ENCODE measurements around the gene TARS3.

The TARS3 gene

DNA sequence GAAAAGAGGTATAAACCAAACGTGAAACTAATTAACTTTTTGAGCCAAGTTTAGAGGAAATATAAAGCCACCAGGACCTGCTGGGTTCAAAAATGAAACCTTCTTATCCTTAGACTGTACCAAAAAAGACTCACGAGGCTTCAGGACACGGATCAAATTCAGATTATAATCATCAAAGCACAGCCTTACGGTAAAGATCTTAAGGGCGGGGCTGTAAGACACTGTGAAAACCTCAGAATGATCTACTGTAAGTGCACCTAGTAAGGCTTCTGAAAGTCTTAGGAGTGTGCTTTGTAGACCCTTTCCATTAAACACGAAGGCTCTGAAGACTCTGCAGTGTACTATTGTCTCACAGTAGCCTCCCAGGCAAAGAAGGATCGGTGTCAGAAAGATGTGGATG lies 26.8 kb downstream of the TARS3 start:
- peaks cover 12% of the 10 kb centered on the region for H3K36me3 ChIP-seq (ENCODE audit: control insufficient read depth, low read depth, low read length)
- H3K4me3 ChIP-seq (ENCODE audit: low read length), result no peak overlapping the region
- no peaks in the 10 kb centered on the region for H3K9me3 ChIP-seq (ENCODE audit: control insufficient read depth, low read depth, low read length)
- no peaks in the 10 kb centered on the region for H3K27me3 ChIP-seq (ENCODE audit: control insufficient read depth, insufficient read depth, low read length)
- no peak overlapping the region for H3K9ac ChIP-seq (ENCODE audit: low read length)
- H3K4me1 ChIP-seq (ENCODE audit: control insufficient read depth, low read depth, low read length), result no peaks in the 10 kb centered on the region
- H3K27ac ChIP-seq (ENCODE audit: low read length), result no peak overlapping the region

DNA sequence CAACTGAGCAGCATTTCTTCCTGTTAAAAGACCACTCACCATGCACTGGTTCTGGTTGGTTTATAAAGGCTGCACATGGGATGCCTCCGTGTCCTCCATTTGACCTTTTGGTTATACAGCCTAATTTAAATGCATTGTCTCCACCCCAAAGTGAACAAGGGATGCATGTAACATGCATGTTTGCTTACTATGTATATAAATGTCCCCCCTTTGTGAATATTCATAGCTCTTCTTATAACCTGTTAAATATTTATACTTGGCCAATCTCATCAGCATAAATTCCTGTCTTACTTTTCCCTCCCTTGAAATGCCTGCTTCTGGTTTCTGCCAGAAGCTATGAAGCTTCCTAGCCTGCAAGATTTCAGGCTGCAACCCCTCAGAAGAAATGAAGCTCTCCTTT lies 27.4 kb downstream of the TARS3 start:
- H3K27ac ChIP-seq (ENCODE audit: low read length), result no peak overlapping the region
- H3K27me3 ChIP-seq (ENCODE audit: control insufficient read depth, insufficient read depth, low read length), result no peaks in the 10 kb centered on the region
- peaks cover 9% of the 10 kb centered on the region for H3K36me3 ChIP-seq (ENCODE audit: control insufficient read depth, low read depth, low read length)
- H3K4me1 ChIP-seq (ENCODE audit: control insufficient read depth, low read depth, low read length), result no peaks in the 10 kb centered on the region
- H3K4me3 ChIP-seq (ENCODE audit: low read length), result no peak overlapping the region
- no peaks in the 10 kb centered on the region for H3K9me3 ChIP-seq (ENCODE audit: control insufficient read depth, low read depth, low read length)
- no peak overlapping the region for H3K9ac ChIP-seq (ENCODE audit: low read length)

- Histone ChIP-seq H3K9me3 (ENCODE audit: control insufficient read depth, low read depth, low read length) (no peaks in the 10 kb centered on the region), H3K27me3 (ENCODE audit: control insufficient read depth, insufficient read depth, low read length) (no peaks in the 10 kb centered on the region), H3K36me3 (ENCODE audit: control insufficient read depth, low read depth, low read length) (peaks cover 3% of the 10 kb centered on the region), H3K9ac (ENCODE audit: low read length) (no peak overlapping the region), H3K4me3 (ENCODE audit: low read length) (no peak overlapping the region), H3K4me1 (ENCODE audit: control insufficient read depth, low read depth, low read length) (no peaks in the 10 kb centered on the region), H3K27ac (ENCODE audit: low read length) (no peak overlapping the region)
These were observed 30.0 kb downstream of the TARS3 start for GRCh38 chr15:101694261-101694660.

DNA sequence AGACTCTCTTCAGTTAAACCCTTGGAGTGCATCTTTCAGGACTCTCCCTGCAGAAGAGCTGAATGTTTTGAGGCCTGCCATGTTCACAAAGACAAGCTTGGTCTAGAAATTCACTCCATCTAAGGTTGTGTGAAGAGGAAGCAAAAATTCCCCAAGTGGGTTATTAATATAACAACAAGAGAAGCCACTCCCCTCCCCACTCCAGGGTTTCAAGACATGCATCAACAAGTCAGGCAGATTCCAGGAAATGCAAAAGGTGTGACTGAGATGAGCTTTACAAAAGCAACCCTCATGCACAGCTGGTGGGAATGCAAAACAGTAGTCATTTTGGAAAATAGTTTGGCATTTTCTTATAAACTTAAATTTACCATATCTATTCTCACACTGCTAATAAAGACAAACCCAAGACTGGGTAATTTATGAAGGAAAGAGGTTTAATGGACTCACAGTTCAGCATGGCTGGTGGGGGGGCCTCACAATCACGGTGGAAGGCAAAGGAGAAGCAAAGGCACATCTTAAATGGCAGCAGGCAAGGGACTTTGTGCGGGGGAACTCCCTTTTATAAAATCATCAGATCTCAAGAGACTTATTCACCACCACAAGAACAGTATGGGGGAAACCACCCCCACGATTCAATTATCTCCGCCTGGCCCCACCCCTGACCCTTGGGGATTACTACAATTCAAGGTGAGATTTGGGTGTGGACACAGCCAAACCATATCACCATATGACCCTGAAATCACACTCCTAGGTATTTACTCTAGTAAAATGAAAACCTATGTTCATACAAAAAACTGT lies 31.3 kb downstream of the TARS3 start:
- no peak overlapping the region for H3K9ac ChIP-seq (ENCODE audit: low read length)
- peaks cover 3% of the 10 kb centered on the region for H3K36me3 ChIP-seq (ENCODE audit: control insufficient read depth, low read depth, low read length)
- H3K27ac ChIP-seq (ENCODE audit: low read length), result no peak overlapping the region
- H3K4me1 ChIP-seq (ENCODE audit: control insufficient read depth, low read depth, low read length), result no peaks in the 10 kb centered on the region
- H3K4me3 ChIP-seq (ENCODE audit: low read length), result no peak overlapping the region
- no peaks in the 10 kb centered on the region for H3K27me3 ChIP-seq (ENCODE audit: control insufficient read depth, insufficient read depth, low read length)
- no peaks in the 10 kb centered on the region for H3K9me3 ChIP-seq (ENCODE audit: control insufficient read depth, low read depth, low read length)

DNA sequence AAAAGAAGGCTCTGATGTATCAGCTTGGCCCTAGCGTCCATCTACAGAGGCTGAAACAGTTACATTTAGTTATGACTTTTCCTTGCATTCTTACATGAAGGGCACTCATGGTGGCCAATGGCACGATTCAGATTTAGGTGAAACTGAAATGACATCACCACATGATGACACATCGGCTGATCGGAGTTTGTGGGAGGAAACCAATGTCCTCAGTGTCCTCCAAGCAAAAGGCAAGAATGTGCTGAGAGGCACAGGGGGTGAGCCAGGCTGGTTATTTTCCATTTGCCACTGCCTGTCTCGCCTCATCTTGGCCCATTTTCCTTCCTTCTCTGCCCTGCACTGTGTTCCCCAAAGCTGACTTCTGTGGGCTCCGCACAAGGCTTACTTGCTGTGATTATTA lies 34.4 kb downstream of the TARS3 start:
- Histone ChIP-seq H3K9ac (ENCODE audit: low read length) (no peak overlapping the region), H3K9me3 (ENCODE audit: control insufficient read depth, low read depth, low read length) (no peaks in the 10 kb centered on the region), H3K27me3 (ENCODE audit: control insufficient read depth, insufficient read depth, low read length) (no peaks in the 10 kb centered on the region), H3K4me1 (ENCODE audit: control insufficient read depth, low read depth, low read length) (no peaks in the 10 kb centered on the region), H3K36me3 (ENCODE audit: control insufficient read depth, low read depth, low read length) (no peaks in the 10 kb centered on the region), H3K4me3 (ENCODE audit: low read length) (no peak overlapping the region), H3K27ac (ENCODE audit: low read length) (no peak overlapping the region)

GRCh38 chr15:101686718-101687117 lies 37.6 kb downstream of the TARS3 start:
- Histone ChIP-seq H3K27me3 (ENCODE audit: control insufficient read depth, insufficient read depth, low read length) (no peaks in the 10 kb centered on the region), H3K9ac (ENCODE audit: low read length) (no peak overlapping the region), H3K36me3 (ENCODE audit: control insufficient read depth, low read depth, low read length) (no peaks in the 10 kb centered on the region), H3K27ac (ENCODE audit: low read length) (no peak overlapping the region), H3K4me1 (ENCODE audit: control insufficient read depth, low read depth, low read length) (no peaks in the 10 kb centered on the region), H3K4me3 (ENCODE audit: low read length) (no peak overlapping the region), H3K9me3 (ENCODE audit: control insufficient read depth, low read depth, low read length) (no peaks in the 10 kb centered on the region)

DNA sequence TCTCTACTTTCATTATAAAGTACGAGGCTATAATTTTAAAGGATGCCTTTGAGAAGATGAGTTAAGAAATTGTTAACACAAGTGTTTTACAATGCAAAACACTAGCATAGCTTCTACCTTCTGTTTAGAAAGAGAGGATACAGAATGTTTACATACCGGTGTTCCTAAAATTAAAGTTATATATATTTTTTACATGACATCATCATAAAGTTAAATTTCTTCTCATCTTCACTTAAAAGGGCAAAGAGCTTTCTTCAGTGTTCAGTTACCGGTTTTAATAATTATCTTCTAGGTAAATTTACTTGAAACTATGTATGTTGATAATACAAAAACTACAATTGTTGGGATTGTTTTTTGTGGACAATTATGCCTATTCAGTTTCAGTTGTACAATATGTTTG lies 39.4 kb downstream of the TARS3 start:
- Histone ChIP-seq H3K4me1 (ENCODE audit: control insufficient read depth, low read depth, low read length) (no peaks in the 10 kb centered on the region), H3K36me3 (ENCODE audit: control insufficient read depth, low read depth, low read length) (no peaks in the 10 kb centered on the region), H3K27ac (ENCODE audit: low read length) (no peak overlapping the region), H3K27me3 (ENCODE audit: control insufficient read depth, insufficient read depth, low read length) (no peaks in the 10 kb centered on the region), H3K9ac (ENCODE audit: low read length) (no peak overlapping the region), H3K4me3 (ENCODE audit: low read length) (no peak overlapping the region), H3K9me3 (ENCODE audit: control insufficient read depth, low read depth, low read length) (no peaks in the 10 kb centered on the region)

GRCh38 chr15:101684384-101684783 lies 39.9 kb downstream of the TARS3 start:
- H3K9me3 ChIP-seq (ENCODE audit: control insufficient read depth, low read depth, low read length), result no peaks in the 10 kb centered on the region
- no peaks in the 10 kb centered on the region for H3K27me3 ChIP-seq (ENCODE audit: control insufficient read depth, insufficient read depth, low read length)
- no peak overlapping the region for H3K9ac ChIP-seq (ENCODE audit: low read length)
- H3K27ac ChIP-seq (ENCODE audit: low read length), result no peak overlapping the region
- H3K36me3 ChIP-seq (ENCODE audit: control insufficient read depth, low read depth, low read length), result no peaks in the 10 kb centered on the region
- no peak overlapping the region for H3K4me3 ChIP-seq (ENCODE audit: low read length)
- no peaks in the 10 kb centered on the region for H3K4me1 ChIP-seq (ENCODE audit: control insufficient read depth, low read depth, low read length)

DNA sequence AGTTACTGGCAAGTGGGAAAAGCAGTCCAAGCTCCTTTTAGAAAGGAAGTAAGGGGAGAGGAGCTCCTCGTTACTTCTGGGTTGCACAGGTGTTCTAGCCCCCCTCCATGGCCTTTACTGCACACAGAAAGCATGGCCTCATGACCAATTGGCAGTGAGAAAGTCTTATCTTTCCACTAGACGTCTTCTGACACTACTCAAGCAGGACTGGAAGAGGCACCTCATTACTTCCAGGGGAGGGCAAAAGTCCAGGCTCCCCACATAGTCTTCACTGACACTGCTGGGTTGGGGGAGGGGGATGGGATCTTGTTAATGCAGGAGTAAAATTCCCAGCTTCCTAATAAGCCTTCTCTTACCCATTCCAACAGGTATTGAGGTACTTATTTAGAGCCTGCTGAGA lies 44.5 kb downstream of the TARS3 start:
- Histone ChIP-seq H3K4me1 (ENCODE audit: control insufficient read depth, low read depth, low read length) (no peaks in the 10 kb centered on the region), H3K36me3 (ENCODE audit: control insufficient read depth, low read depth, low read length) (no peaks in the 10 kb centered on the region), H3K9ac (ENCODE audit: low read length) (no peak overlapping the region), H3K9me3 (ENCODE audit: control insufficient read depth, low read depth, low read length) (no peaks in the 10 kb centered on the region), H3K27ac (ENCODE audit: low read length) (no peak overlapping the region), H3K27me3 (ENCODE audit: control insufficient read depth, insufficient read depth, low read length) (no peaks in the 10 kb centered on the region), H3K4me3 (ENCODE audit: low read length) (no peak overlapping the region)

- no peak overlapping the region for H3K27ac ChIP-seq (ENCODE audit: low read length)
- H3K4me1 ChIP-seq (ENCODE audit: control insufficient read depth, low read depth, low read length), result no peaks in the 10 kb centered on the region
- H3K9me3 ChIP-seq (ENCODE audit: control insufficient read depth, low read depth, low read length), result no peaks in the 10 kb centered on the region
- H3K9ac ChIP-seq (ENCODE audit: low read length), result no peak overlapping the region
- H3K36me3 ChIP-seq (ENCODE audit: control insufficient read depth, low read depth, low read length), result peaks cover 3% of the 10 kb centered on the region
- H3K27me3 ChIP-seq (ENCODE audit: control insufficient read depth, insufficient read depth, low read length), result no peaks in the 10 kb centered on the region
- H3K4me3 ChIP-seq (ENCODE audit: low read length), result no peak overlapping the region
These were observed 47.3 kb downstream of the TARS3 start for GRCh38 chr15:101676921-101677329.

- Histone ChIP-seq H3K4me1 (ENCODE audit: control insufficient read depth, low read depth, low read length) (no peaks in the 10 kb centered on the region), H3K27ac (ENCODE audit: low read length) (no peak overlapping the region), H3K36me3 (ENCODE audit: control insufficient read depth, low read depth, low read length) (peaks cover 3% of the 10 kb centered on the region), H3K27me3 (ENCODE audit: control insufficient read depth, insufficient read depth, low read length) (no peaks in the 10 kb centered on the region), H3K4me3 (ENCODE audit: low read length) (no peak overlapping the region), H3K9ac (ENCODE audit: low read length) (no peak overlapping the region), H3K9me3 (ENCODE audit: control insufficient read depth, low read depth, low read length) (no peaks in the 10 kb centered on the region)
These were observed 48.3 kb downstream of the TARS3 start for GRCh38 chr15:101675796-101676582.

DNA sequence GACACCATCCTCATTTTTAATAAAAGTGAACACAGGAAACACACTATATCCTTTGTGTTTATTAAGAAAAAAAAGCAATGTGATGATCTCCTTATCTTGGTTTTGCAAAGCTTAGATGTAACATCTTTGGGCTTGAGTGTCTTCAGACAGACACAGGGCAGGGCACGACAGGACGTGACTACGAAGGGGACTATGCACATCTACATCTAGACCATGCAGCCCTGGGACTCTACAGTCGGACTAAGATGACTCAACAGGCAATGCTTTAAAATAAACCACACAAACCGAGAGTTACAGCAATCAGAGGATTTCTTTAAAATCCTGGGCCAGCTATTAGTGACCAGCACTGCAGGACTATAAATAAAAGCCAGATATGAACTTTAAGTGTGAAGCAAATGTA lies 49.3 kb downstream of the TARS3 start:
- Histone ChIP-seq H3K27me3 (ENCODE audit: control insufficient read depth, insufficient read depth, low read length) (no peaks in the 10 kb centered on the region), H3K27ac (ENCODE audit: low read length) (no peak overlapping the region), H3K9ac (ENCODE audit: low read length) (no peak overlapping the region), H3K9me3 (ENCODE audit: control insufficient read depth, low read depth, low read length) (no peaks in the 10 kb centered on the region), H3K4me3 (ENCODE audit: low read length) (no peak overlapping the region), H3K4me1 (ENCODE audit: control insufficient read depth, low read depth, low read length) (no peaks in the 10 kb centered on the region), H3K36me3 (ENCODE audit: control insufficient read depth, low read depth, low read length) (peaks cover 3% of the 10 kb centered on the region)
